GM18867 (cell line): Measurements from ENCODE around the gene ANKMY1.

ENCODE experiments used
- ATAC-seq: cut with Tn5 transposase; IDR thresholded peaks from one replicate; pipeline ENCODE4 v1.9.1; 2021; ENCODE audit warnings: mild to moderate bottlenecking, moderate library complexity; ENCODE audit not compliant: unreplicated experiment

Gene ANKMY1

GRCh38 chr2:240557808-240558207 lies at the start of gene ANKMY1:
Gene ANKMY1, minus strand, starts transcription at chr2:240557988. Its CDS starts 653 bp downstream, at chr2:240557335.
- no peak for ATAC-seq

GRCh38 chr2:240605867-240606743 lies 48.3 kb upstream of the ANKMY1 start:
- no peak for ATAC-seq

- ATAC-seq, result no peak
Measured at GRCh38 chr2:240604939-240605716, 47.3 kb upstream of the ANKMY1 start.

- ATAC-seq, result no peak
Measured at GRCh38 chr2:240604291-240604938, 46.6 kb upstream of the ANKMY1 start.

GRCh38 chr2:240603846-240604245 lies 46.1 kb upstream of the ANKMY1 start:
- ATAC-seq, result no peak

GRCh38 chr2:240603081-240603835 lies 45.5 kb upstream of the ANKMY1 start:
- ATAC-seq, result no peak

- ATAC-seq, result no peak
Measured at GRCh38 chr2:240602266-240603050, 44.7 kb upstream of the ANKMY1 start.

- ATAC-seq, result no peak
Measured at GRCh38 chr2:240601831-240602160, 44.0 kb upstream of the ANKMY1 start.

- ATAC-seq, result no peak
Measured at GRCh38 chr2:240601061-240601830, 43.5 kb upstream of the ANKMY1 start.

- ATAC-seq, result no peak
Measured at GRCh38 chr2:240600451-240600961, 42.7 kb upstream of the ANKMY1 start.

- no peak for ATAC-seq
Measured at GRCh38 chr2:240599141-240599583, 41.4 kb upstream of the ANKMY1 start.

- no peak for ATAC-seq
Measured at GRCh38 chr2:240598311-240598911, 40.6 kb upstream of the ANKMY1 start.

- no peak for ATAC-seq
Measured at GRCh38 chr2:240597419-240598181, 39.8 kb upstream of the ANKMY1 start.

GRCh38 chr2:240597054-240597418 lies 39.2 kb upstream of the ANKMY1 start:
- no peak for ATAC-seq

- no peak for ATAC-seq
Measured at GRCh38 chr2:240596491-240596931, 38.7 kb upstream of the ANKMY1 start.

- ATAC-seq, result no peak
Measured at GRCh38 chr2:240596080-240596460, 38.3 kb upstream of the ANKMY1 start.

GRCh38 chr2:240595381-240596079 lies 37.7 kb upstream of the ANKMY1 start:
- ATAC-seq, result no peak
